ENCODE data around the gene RAD54L2. TPM values are rescaled to one million over a fixed set of nuclear protein-coding genes. Genes with fewer than 3 reads are reported as not detected.

RAD54L2 gene
- total and polyA plus RNA-seq, 9 of the 15 experiments (the other 6 are each of a cell fraction or from before 2014, with no cell fraction given), result 1.3 to 12.2 (median 5.4) TPM

DNA sequence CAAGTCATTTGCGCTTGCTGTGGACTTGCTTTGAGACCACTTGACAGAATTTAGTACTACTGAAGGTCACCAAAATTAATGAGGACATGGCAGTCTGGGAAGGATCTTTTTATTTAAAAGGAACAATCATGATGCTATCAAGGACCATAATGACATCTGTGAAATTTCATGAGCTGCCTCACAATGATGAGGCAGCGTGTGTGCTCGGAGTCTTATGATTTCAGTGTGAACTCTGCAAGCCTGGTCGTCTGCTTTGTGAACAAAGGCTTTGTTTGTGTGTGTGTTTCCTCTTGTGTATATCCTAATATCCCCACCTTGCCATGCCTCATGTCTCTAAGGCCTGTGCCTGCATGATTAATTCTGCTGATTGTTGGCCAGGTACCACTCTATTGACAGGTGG is 46.7 kb downstream of the RAD54L2 start:
- Histone ChIP-seq H3K27me3 (ENCODE audit: control insufficient read depth in 2 of 2, insufficient read depth in 2 of 2, low read length in 2 of 2) (no peaks in the 10 kb centered on the region), H3K79me2 (ENCODE audit: control insufficient read depth, insufficient read depth, low read length) (no peaks in the 10 kb centered on the region; the same call in 2 of the 3 replicates), H4K20me1 (replicated peaks; ENCODE audit: control insufficient read depth, insufficient read depth, low read length) (no peaks in the 10 kb centered on the region), H3K9me1 (ENCODE audit: control insufficient read depth, insufficient read depth, low read length) (no peaks in the 10 kb centered on the region), H2AFZ (ENCODE audit: low read depth, low read length) (no peak overlapping the region), H3K4me3 (no peak overlapping the region), H3K9me3 (replicated peaks; ENCODE audit: control insufficient read depth, insufficient read depth, low read depth, low read length) (no peaks in the 10 kb centered on the region), H3K4me2 (ENCODE audit: insufficient read depth, low read length) (no peak overlapping the region), H3K36me3 (ENCODE audit: control insufficient read depth, insufficient read depth, low read length) (peaks cover under 1% of the 10 kb centered on the region; the same call in 1 of the 3 replicates), H3K27ac (ENCODE audit: extremely low read depth, low read depth, low read length) (no peak overlapping the region), H3K9ac (ENCODE audit: insufficient read depth in 1 of 2, low read depth in 2 of 2, low read length in 2 of 2) (no peak overlapping the region), H3K4me1 (replicated peaks in 1 of 2; ENCODE audit: control insufficient read depth in 2 of 2, insufficient read depth in 2 of 2, low read length in 2 of 2) (peaks cover 0 to 2% of the 10 kb centered on the region in 2 experiments; a peak in 3 of 5 replicates)
- ATAC-seq, result no peak
- no peak for DNase-seq (ENCODE audit: extremely low read depth in 1 of 4, low spot score in 3 of 4)
- intact Hi-C loops (cut with micrococcal nuclease), result no loop called here
- CTCF ChIA-PET (ENCODE audit: low intra/inter-chr PET ratio), result no interaction called here
- TF ChIP-seq HIVEP1 (CRISPR knock-in tag; IDR thresholded peaks at IDR 0.05), result no peak
- TF ChIP-seq IRF9 (tag; IDR thresholded peaks at IDR 0.05), result no peak
- TF ChIP-seq RAD51 (IDR thresholded peaks at IDR 0.05; ENCODE audit: borderline replicate concordance, low read depth), result no peak
- TF ChIP-seq, protein P1, sequence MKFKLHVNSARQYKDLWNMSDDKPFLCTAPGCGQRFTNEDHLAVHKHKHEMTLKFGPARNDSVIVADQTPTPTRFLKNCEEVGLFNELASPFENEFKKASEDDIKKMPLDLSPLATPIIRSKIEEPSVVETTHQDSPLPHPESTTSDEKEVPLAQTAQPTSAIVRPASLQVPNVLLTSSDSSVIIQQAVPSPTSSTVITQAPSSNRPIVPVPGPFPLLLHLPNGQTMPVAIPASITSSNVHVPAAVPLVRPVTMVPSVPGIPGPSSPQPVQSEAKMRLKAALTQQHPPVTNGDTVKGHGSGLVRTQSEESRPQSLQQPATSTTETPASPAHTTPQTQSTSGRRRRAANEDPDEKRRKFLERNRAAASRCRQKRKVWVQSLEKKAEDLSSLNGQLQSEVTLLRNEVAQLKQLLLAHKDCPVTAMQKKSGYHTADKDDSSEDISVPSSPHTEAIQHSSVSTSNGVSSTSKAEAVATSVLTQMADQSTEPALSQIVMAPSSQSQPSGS (CRISPR knock-in tag; IDR thresholded peaks at IDR 0.05), result no peak
- TF ChIP-seq IRF1 (CRISPR knock-in tag; IDR thresholded peaks at IDR 0.05; ENCODE audit: borderline replicate concordance), result no peak
- FAIRE-seq, result no peak
- POLR2A ChIA-PET, result no interaction called here
- no TSS peak for BruUV-seq (replicated peaks)
- in situ Hi-C loops (cut with MboI), result no loop called here
- WGBS (ENCODE audit: insufficient coverage, low coverage, missing lambda C conversion rate), result 74% methylated on average over 4 of the region's 4 CpGs

All from K562 (cell line).